ENCODE measurements around the gene TPPP.

GRCh38 chr5:659496-660263 lies 33.5 kb downstream of the TPPP start:
- no peak for TF ChIP-seq CTCF (IDR thresholded peaks at IDR 0.05; ENCODE audit: low read length)
- no peak for TF ChIP-seq EZH2 (optimal IDR thresholded peaks at IDR 0.05; ENCODE audit: low read depth, low read length)
